ENCODE data around the gene HNMT.

DNA sequence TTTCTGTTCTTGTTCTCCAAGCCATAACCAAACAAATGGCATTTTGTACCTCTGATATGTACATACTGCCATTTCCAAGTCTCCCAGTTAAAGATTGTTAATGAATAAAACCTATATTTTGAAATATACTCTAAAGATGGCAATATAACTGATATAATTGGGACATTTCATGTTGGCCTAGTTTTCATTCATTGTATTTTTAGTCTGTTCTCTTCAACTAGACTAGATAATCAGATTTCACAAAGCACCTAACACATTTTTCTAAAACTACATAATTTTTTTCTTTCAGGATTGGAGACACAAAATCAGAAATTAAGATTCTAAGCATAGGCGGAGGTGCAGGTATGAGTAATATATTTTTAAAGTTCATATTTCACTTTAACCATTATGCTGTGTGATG is 5.6 kb downstream of the HNMT start:
- TF ChIP-seq, protein P1, sequence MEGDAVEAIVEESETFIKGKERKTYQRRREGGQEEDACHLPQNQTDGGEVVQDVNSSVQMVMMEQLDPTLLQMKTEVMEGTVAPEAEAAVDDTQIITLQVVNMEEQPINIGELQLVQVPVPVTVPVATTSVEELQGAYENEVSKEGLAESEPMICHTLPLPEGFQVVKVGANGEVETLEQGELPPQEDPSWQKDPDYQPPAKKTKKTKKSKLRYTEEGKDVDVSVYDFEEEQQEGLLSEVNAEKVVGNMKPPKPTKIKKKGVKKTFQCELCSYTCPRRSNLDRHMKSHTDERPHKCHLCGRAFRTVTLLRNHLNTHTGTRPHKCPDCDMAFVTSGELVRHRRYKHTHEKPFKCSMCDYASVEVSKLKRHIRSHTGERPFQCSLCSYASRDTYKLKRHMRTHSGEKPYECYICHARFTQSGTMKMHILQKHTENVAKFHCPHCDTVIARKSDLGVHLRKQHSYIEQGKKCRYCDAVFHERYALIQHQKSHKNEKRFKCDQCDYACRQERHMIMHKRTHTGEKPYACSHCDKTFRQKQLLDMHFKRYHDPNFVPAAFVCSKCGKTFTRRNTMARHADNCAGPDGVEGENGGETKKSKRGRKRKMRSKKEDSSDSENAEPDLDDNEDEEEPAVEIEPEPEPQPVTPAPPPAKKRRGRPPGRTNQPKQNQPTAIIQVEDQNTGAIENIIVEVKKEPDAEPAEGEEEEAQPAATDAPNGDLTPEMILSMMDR (IDR thresholded peaks at IDR 0.05), result no peak
- no peak for TF ChIP-seq POLR2A (IDR thresholded peaks at IDR 0.05)

Data from ovary (tissue), 3 donors.